GM23338 (cell line): Measurements from ENCODE around the gene KDM6B. TPM values are rescaled to one million over a fixed set of nuclear protein-coding genes. Genes with fewer than 3 reads are reported as not detected.
A peak's percentile ranks its signal among the peaks of the same experiment; 100 is the strongest.

Experiments
- ATAC-seq: fragments of 200-7000 bp; cut with Tn5 transposase; 3 replicates; pipeline ENCODE4 v1.9.1; 2020
- DNase-seq: peaks from one replicate; pipeline ENCODE4 v3.0.0-alpha.2; 2015; ENCODE audit warnings: low spot score
- H2AFZ ChIP-seq: fragments of 200-600 bp; sonication (generic); 2 replicates; pipeline ENCODE4 v1.8.0; 2016; ENCODE audit warnings: antibody characterized with exemption, mild to moderate bottlenecking, moderate library complexity
- H3F3A ChIP-seq: fragments of 200-600 bp; sonication (generic); replicated peaks from 2 replicates; pipeline ENCODE4 v1.8.0; 2017; ENCODE audit warnings: antibody characterized with exemption, mixed run types, low read depth
- H3K27ac ChIP-seq: fragments of 200-600 bp; sonication (generic); 2 replicates; pipeline ENCODE4 v1.6.1; 2016; ENCODE audit warnings: low read depth
- H3K27me3 ChIP-seq: fragments of 200-600 bp; sonication (generic); 2 replicates; pipeline ENCODE4 v1.8.0; 2016; ENCODE audit warnings: mild to moderate bottlenecking, mixed run types, moderate library complexity; ENCODE audit not compliant: insufficient read depth
- H3K36me3 ChIP-seq: fragments of 200-600 bp; sonication (generic); 2 replicates; pipeline ENCODE4 v1.8.0; 2016; ENCODE audit warnings: mild to moderate bottlenecking; ENCODE audit not compliant: insufficient read depth
- H3K4me1 ChIP-seq: fragments of 200-600 bp; sonication (generic); 2 replicates; pipeline ENCODE4 v1.8.0; 2016; ENCODE audit warnings: mild to moderate bottlenecking, moderate library complexity; ENCODE audit not compliant: insufficient read depth
- H3K4me2 ChIP-seq: fragments of 200-600 bp; sonication (generic); 2 replicates; pipeline ENCODE4 v1.7.1; 2017; ENCODE audit warnings: mixed run types
- H3K4me3 ChIP-seq: fragments of 200-600 bp; sonication (generic); 2 replicates; pipeline ENCODE4 v1.6.1; 2016; ENCODE audit warnings: mixed run types
- H3K79me2 ChIP-seq: fragments of 200-600 bp; sonication (generic); replicated peaks from 2 replicates; pipeline ENCODE4 v1.8.0; 2017; ENCODE audit warnings: mild to moderate bottlenecking; ENCODE audit not compliant: insufficient read depth
- H3K9me2 ChIP-seq: fragments of 200-600 bp; sonication (generic); 2 replicates; pipeline ENCODE4 v1.8.0; 2017; ENCODE audit not compliant: insufficient read depth
- H4K20me1 ChIP-seq: fragments of 200-600 bp; sonication (generic); replicated peaks from 2 replicates; pipeline ENCODE4 v1.8.0; 2017; ENCODE audit warnings: mild to moderate bottlenecking; ENCODE audit not compliant: insufficient read depth
- H3K27ac Mint-ChIP-seq: 2 replicates; pipeline ENCODE4 v1.8.0; 2020; ENCODE audit warnings: inconsistent platforms, mild to moderate bottlenecking, moderate library complexity, mixed read lengths
- H3K27me3 Mint-ChIP-seq: 3 replicates; pipeline ENCODE4 v1.8.0; 2022; ENCODE audit warnings: low read depth, mild to moderate bottlenecking, moderate library complexity, mixed read lengths, inconsistent platforms; ENCODE audit not compliant: insufficient read depth, poor library complexity
- H3K36me3 Mint-ChIP-seq: 3 replicates; pipeline ENCODE4 v1.8.0; 2021; ENCODE audit warnings: low read depth, mild to moderate bottlenecking, inconsistent platforms, moderate library complexity, mixed read lengths
- H3K4me1 Mint-ChIP-seq: 3 replicates; pipeline ENCODE4 v1.8.0; 2020; ENCODE audit warnings: mild to moderate bottlenecking, inconsistent platforms, mixed read lengths
- H3K4me3 Mint-ChIP-seq: 3 replicates; pipeline ENCODE4 v1.8.0; 2021; ENCODE audit warnings: moderate library complexity, mild to moderate bottlenecking, inconsistent platforms, mixed read lengths
- H3K9me3 Mint-ChIP-seq: 3 replicates; pipeline ENCODE4 v1.8.0; 2020; ENCODE audit warnings: moderate library complexity, mild to moderate bottlenecking, inconsistent platforms, mixed read lengths
- CREB1 ChIP-seq: fragments of 250-450 bp; sonication (Bioruptor Pico); IDR thresholded peaks from 2 replicates; pipeline ENCODE4 v1.5.0; 2020; ENCODE audit warnings: low read depth, mild to moderate bottlenecking, moderate library complexity
- CTCF ChIP-seq, 2 experiments: fragments of 200-600 bp in 1 of 2; sonication (generic) in 1 of 2; conservative IDR thresholded peaks; 2 replicates each; pipeline versions ENCODE4 v1.5.1 to v1.6.1; 2016 to 2017; ENCODE audit warnings: antibody characterized with exemption in 2 of 2, low read depth in 2 of 2, mild to moderate bottlenecking in 2 of 2, moderate library complexity in 1 of 2
- EZH2 ChIP-seq: fragments of 200-600 bp; sonication (generic); IDR thresholded peaks from one replicate; pipeline ENCODE4 v1.8.0; 2017; ENCODE audit warnings: antibody characterized with exemption, mild to moderate bottlenecking, low read depth; ENCODE audit not compliant: unreplicated experiment
- EZH2phosphoT487 ChIP-seq: fragments of 200-600 bp; sonication (generic); IDR thresholded peaks from one replicate; pipeline ENCODE4 v1.8.1; 2018; ENCODE audit warnings: antibody characterized with exemption; ENCODE audit not compliant: unreplicated experiment
- JUNB ChIP-seq: IDR thresholded peaks from one replicate; pipeline ENCODE4 v1.6.1; 2016; ENCODE audit warnings: antibody characterized with exemption; ENCODE audit not compliant: unreplicated experiment
- NANOG ChIP-seq: IDR thresholded peaks from 2 replicates; pipeline ENCODE4 v1.6.1; 2016; ENCODE audit warnings: antibody characterized with exemption, borderline replicate concordance
- POLR2AphosphoS5 ChIP-seq: IDR thresholded peaks from 2 replicates; pipeline ENCODE4 v1.6.1; 2016; ENCODE audit warnings: antibody characterized with exemption, low read depth
- REST ChIP-seq: IDR thresholded peaks from one replicate; pipeline ENCODE4 v1.6.1; 2018; ENCODE audit warnings: antibody characterized with exemption; ENCODE audit not compliant: unreplicated experiment
- STAT1 ChIP-seq: IDR thresholded peaks from one replicate; pipeline ENCODE4 v1.6.1; 2016; ENCODE audit warnings: antibody characterized with exemption; ENCODE audit not compliant: unreplicated experiment
- ZNF114 ChIP-seq: fragments of 250-450 bp; sonication (Bioruptor Pico); IDR thresholded peaks from 2 replicates; pipeline ENCODE4 v1.5.0; 2020; ENCODE audit warnings: mild to moderate bottlenecking, moderate library complexity
- ZNF331 ChIP-seq: fragments of 250-450 bp; sonication (Bioruptor Pico); IDR thresholded peaks from 2 replicates; pipeline ENCODE4 v1.5.0; 2020; ENCODE audit warnings: low read depth, mild to moderate bottlenecking, moderate library complexity
- long read RNA-seq: library from polyadenylated mRNA; unstranded; transcript quantifications from one replicate; pipeline ENCODE4 v2.0.0, GENCODE V29; 2020; ENCODE audit not compliant: unreplicated experiment
- polyA plus RNA-seq: library from polyadenylated mRNA; unstranded; fragments of >200 nt; fragmentation: Nextera tagmentation; extraction: Ambion mirVana; gene quantifications from 2 replicates; pipeline ENCODE4 v1.2.1, GENCODE V29; 2016
- total RNA-seq: library from RNA; depleted of rRNA; stranded (reverse); fragments of >200 nt; shearing (Covaris generic); gene quantifications from 2 replicates; pipeline ENCODE4 v1.2.3, GENCODE V29; 2014; rRNA removed

Gene KDM6B
- total RNA-seq = 1.4 and 1.8 TPM in 2 replicates
- 1.1 and 1.4 TPM in 2 replicates for polyA plus RNA-seq
- long read RNA-seq, partial matches to known transcripts = 0 of 1 reads
- long read RNA-seq, other reads (novel, unspliced or antisense) = 1 of 1 reads

GRCh38 chr17:7833795-7834541, at the start of gene KDM6B:
Gene KDM6B (plus strand): TSS chr17:7834217. CDS start chr17:7845555, 11,338 bp downstream.
- H3K27ac ChIP-seq = no peak within 1 kb of the TSS
- Mint-ChIP-seq H3K4me3 (peak within 1 kb of the TSS; percentile 93), H3K4me1 (peaks cover 22% of the 10 kb centered on the region), H3K36me3 (no peaks in the 10 kb centered on the region), H3K9me3 (no peaks in the 10 kb centered on the region; the same call in 2 of the 3 replicates), H3K27ac (peak within 1 kb of the TSS; percentile 94), H3K27me3 (peaks cover 52% of the 10 kb centered on the region)
- H3K36me3 ChIP-seq = no peaks in the 10 kb centered on the region
- no peaks in the 10 kb centered on the region; the same call in 1 of the 2 replicates for H4K20me1 ChIP-seq
- H3F3A ChIP-seq = peaks cover 19% of the 10 kb centered on the region; the same call in 1 of the 2 replicates
- no peaks in the 10 kb centered on the region for H3K79me2 ChIP-seq
- ATAC-seq = peak; percentile 52
- H3K4me1 ChIP-seq = peaks cover 20% of the 10 kb centered on the region
- DNase-seq = peak; percentile 97
- H3K27me3 ChIP-seq = peaks cover 69% of the 10 kb centered on the region
- no peaks in the 10 kb centered on the region for H3K9me2 ChIP-seq
- peak within 1 kb of the TSS; percentile 93 for H2AFZ ChIP-seq
- peak within 1 kb of the TSS; percentile 95 for H3K4me3 ChIP-seq
- peak within 1 kb of the TSS; percentile 100 for H3K4me2 ChIP-seq
- TF ChIP-seq EZH2phosphoT487 (no peak), STAT1 (no peak), ZNF114 (CRISPR knock-in tag) (no peak), NANOG (no peak), ZNF331 (no peak), CREB1 (CRISPR knock-in tag) (no peak), CTCF (conservative IDR thresholded peaks at IDR 0.05; ENCODE audit: low read depth in 2 of 2) (no peak), EZH2 (no peak), JUNB (no peak)

GRCh38 chr17:7786866-7787265, 47.2 kb upstream of the KDM6B start:
- H3K27me3 Mint-ChIP-seq = peaks cover 7% of the 10 kb centered on the region
- no peaks in the 10 kb centered on the region for H3K27me3 ChIP-seq
- no peaks in the 10 kb centered on the region for H3K36me3 Mint-ChIP-seq
- H3K4me3 Mint-ChIP-seq = no peak overlapping the region
- H3K36me3 ChIP-seq = no peaks in the 10 kb centered on the region
- H3F3A ChIP-seq = no peaks in the 10 kb centered on the region
- H3K4me3 ChIP-seq = no peak overlapping the region
- H3K4me2 ChIP-seq = no peak overlapping the region
- H3K79me2 ChIP-seq = no peaks in the 10 kb centered on the region
- H3K27ac ChIP-seq = no peak overlapping the region
- ATAC-seq (peak; percentile 28; the same call in 1 of the 3 replicates), DNase-seq (no peak)
- H2AFZ ChIP-seq = peak overlapping the region; percentile 32
- no peaks in the 10 kb centered on the region for H3K4me1 Mint-ChIP-seq
- no peaks in the 10 kb centered on the region for H3K9me2 ChIP-seq
- H4K20me1 ChIP-seq = no peaks in the 10 kb centered on the region
- H3K9me3 Mint-ChIP-seq = no peaks in the 10 kb centered on the region
- no peak overlapping the region for H3K27ac Mint-ChIP-seq
- H3K4me1 ChIP-seq = no peaks in the 10 kb centered on the region
- TF ChIP-seq JUNB (no peak), POLR2AphosphoS5 (no peak), EZH2phosphoT487 (no peak), REST (no peak), STAT1 (no peak)
